ENCODE measurements around the gene EAPP. TPM values are rescaled to one million over a fixed set of nuclear protein-coding genes. Genes with fewer than 3 reads are reported as not detected.

EAPP gene
- total and polyA plus RNA-seq, 4 donors = 25.4 to 92.6 (median 32.0) TPM

Small RNA genes lying within 50 kb of the gene (small RNA-seq; reads per million reads assigned to genes)
- not detected for gene RNU1-27P (ENCODE audit: low replicate concordance)
- gene RNU1-28P (ENCODE audit: low replicate concordance) = not detected

Other genes with a start within 250 kb of the EAPP start
- 10 to 100 TPM; 51.8 to 71.2 TPM for gene SPTSSA, start 77.5 kb downstream of the EAPP start, total RNA-seq
- 10 to 100 TPM; 84.9 to 92.5 TPM for gene SPTSSA, start 77.5 kb downstream of the EAPP start, polyA plus RNA-seq
- 10 to 100 TPM; 50.6 to 79.4 TPM for gene SNX6, start 90.4 kb upstream of the EAPP start, total RNA-seq
- gene SNX6, start 90.4 kb upstream of the EAPP start, polyA plus RNA-seq = 10 to 100 TPM; 14.7 to 53.3 TPM
- gene CFL2, start 174.9 kb upstream of the EAPP start, total RNA-seq = 10 to 100 TPM; 39.5 to 77.8 TPM
- 10 to 100 TPM; 17.1 to 28.0 TPM for gene CFL2, start 174.9 kb upstream of the EAPP start, polyA plus RNA-seq

Measured in lung (tissue), 5 donors.